Stimulated activated CD8-positive, alpha-beta memory T cell treated with anti-CD3 and anti-CD28 coated beads, Interleukin-7, amount 100 ng/mL, for 1 hour (primary cell): Measurements from ENCODE around the gene ATXN2.

Source experiments
- DNase-seq, 2 donors: peaks; one replicate each; pipeline ENCODE4 v3.0.0-alpha.2; 2020; ENCODE audit warnings: low read depth in 2 of 2

ATXN2 gene

DNA sequence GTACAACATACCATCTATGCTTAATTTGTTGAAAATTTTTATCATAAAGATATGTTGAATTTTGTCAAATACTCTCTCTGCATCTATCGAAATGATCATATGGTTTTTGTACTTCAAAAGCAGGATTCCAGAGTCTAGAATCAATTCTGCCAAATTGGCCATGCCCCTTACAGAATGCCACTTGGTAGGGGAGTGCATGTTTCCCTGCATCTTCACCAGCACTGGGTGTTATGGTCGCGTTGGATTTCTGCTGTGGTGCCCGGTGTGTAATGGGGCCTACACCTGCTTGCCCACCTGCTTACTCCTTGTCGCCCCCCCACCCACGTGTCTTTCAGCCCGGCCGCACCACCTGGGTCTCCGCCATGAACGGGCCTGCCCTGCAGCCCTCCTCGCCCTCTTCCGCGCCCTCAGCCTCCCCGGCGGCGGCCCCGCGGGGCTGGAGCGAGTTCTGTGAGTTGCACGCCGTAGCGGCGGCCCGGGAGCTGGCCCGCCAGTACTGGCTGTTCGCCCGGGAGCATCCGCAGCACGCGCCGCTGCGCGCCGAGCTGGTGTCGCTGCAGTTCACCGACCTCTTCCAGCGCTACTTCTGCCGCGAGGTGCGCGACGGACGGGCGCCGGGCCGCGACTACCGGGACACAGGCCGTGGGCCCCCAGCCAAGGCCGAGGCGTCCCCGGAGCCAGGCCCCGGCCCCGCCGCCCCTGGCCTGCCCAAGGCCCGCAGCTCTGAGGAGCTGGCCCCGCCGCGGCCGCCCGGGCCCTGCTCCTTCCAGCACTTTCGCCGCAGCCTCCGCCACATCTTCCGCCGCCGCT, 181.1 kb downstream of the ATXN2 start:
- no peak for DNase-seq

DNA sequence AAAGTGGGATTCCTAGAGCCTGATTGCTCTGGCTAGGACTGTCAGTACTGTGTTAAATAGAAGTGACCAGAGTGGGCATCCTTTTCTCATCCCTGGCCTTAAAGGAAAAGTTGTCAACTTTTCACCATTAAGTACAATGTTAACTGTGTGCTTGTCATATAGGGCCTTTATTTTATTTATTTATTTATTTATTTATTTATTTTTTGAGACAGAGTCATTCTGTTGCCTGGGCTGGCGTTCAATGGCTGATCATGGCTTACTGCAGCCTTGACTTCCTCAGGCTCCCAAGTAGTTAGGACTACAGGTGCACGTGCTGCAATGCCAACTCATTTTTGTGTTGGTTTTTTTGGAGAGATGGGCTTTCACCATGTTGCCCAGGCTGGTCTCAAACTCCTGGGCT, 181.8 kb downstream of the ATXN2 start:
- no peak for DNase-seq

DNA sequence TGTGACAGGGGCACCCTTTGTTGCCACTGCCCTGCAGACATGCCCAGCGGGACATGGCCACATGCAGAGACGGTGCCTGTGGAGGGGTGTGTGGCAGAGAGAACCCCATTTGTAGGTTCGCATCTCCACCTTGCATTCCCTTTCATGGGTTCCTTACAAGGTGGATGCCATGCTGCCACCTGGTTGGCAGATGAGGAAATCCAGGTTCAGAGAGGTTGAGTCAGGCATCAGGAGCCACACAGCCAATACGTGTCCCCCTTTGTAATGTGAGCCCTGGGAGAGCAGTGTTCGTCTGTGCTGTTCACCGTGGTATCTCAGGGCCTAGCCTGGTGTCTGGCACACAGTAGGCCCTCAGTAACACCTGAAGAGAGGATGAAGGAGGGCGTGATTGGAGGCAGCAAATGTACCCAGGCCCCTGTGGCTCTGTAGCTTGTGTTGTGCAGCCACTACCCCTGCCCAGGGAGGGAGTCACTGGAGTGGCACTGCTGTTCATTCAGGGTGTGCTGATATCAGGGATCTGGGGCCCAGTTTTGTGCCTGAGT, 184.3 kb downstream of the ATXN2 start:
- no peak for DNase-seq

DNA sequence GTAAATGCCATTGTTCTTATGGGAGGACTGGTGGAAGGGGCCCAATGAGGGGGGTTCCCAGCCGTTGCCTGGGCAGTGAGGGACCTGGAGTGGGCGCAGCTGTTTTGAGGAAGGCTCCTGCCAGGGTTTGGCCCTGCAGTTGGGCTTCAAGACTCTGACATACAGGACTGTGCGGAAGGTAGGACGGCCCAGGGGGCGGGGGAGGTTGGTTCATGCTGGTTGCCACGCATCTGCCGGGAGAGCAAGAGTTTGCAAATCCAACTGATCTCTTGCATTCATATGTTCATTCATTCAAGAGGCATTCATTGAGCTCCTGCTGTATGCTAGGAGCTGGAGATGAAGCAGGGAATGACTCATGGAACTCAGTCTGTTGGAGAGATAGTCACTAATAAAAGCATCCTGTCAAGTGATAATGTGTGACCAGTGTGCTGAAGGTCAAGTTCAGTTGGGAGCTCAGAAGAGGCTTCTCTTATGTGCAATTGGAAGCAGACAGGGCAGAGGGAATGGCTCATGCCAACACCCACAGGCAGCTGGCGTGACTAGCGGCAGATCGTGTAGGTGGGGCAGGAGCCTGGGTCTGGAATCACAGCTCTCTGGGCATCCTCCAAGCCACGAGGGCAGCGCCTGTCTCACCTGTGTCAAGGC, 185.6 kb downstream of the ATXN2 start:
- DNase-seq = no peak

DNA sequence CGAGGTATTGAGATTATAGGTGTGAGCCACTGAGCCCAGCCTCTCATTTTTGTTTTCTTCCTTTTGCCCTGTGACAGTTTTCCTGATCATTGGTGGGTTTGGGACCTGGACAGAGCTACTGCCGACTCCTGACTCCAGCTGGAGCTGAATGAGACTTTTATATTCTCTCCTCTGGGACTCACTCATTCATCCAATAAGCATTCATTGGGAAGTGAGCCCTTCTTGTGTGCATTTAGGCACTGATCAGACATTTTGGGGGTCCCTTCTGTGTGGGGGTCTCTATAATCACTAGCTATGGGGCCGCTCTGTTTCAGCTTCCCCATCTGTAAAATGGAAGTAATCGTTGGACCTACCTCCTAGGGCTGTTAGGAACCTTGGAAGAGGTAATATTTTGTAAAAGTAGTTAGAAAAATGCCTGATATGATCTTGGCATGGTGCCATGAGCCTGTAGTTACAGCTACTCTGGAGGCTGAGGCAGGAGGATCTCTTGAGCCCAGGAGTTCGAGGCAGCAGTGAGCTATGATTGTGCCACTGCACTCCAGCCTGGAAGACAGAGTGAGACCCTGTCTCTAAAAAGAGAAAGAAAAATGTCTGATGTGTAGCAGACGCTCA, 186.2 kb downstream of the ATXN2 start:
- no peak for DNase-seq

DNA sequence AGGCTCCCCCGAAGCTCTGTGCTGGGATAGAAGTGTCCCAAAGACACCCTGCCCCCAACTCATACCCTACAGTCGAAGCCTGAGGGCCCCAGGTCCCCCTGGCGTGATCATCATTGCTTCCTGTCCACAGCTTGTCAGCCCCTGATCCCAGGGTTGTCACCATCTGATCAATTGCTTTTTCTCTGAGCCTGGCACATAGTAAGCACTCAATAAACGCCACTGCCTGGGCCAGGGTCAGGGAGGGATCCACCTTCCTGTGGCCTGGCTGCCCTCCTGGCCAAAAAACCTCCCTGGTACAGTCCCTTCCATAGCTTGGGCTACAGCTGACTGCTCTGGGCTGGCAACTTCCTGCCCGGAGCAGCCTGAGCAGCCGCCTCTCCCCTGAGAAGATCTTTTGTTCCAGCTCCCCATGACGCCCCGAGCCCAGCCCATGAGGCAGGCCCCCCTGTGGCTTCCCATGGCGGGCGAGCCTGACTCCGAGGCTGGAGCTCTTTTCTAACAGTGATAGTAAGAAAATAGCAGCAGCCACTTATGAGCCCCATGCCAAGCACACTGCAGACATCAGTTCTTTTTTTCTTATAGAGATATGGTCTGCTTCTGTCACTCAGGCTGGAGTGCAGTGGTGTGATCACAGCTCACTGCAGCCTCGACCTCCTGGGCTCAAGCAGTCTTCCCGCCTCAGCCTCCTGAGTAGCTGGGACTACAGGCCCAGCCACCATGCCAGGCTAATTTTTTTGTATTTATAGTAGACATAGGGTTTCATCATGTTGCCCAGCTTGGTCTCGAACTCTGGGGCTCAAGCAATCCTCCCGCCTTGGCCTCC, 186.9 kb downstream of the ATXN2 start:
- no peak for DNase-seq

DNA sequence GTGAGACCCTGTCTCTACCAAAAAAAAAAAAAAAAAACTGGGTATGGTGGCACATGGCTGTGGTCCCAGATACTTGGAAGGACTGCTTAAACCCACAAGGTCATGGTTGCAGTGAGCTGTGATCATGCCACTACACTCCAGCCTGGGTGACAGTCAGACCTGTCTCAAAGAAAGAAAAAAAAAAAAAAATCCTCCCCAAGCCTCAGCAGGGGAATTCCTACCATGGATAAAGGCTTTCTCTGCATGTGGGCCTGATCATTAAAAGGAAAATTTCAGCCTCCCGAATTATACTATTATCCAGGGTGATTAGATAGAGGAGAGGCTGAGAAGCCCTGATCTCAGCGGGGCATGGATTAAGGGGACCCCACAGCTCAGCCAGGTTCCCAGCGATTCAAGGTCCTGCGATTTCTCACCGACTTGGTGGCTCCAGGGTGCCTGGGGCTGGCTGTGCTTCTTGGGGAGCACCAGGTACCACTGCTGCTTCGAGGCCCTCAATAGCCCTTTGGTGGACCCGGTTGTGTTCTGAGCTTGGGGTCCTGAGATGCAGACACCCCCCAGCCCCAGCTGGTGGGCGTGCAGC, 187.8 kb downstream of the ATXN2 start:
- DNase-seq = no peak

DNA sequence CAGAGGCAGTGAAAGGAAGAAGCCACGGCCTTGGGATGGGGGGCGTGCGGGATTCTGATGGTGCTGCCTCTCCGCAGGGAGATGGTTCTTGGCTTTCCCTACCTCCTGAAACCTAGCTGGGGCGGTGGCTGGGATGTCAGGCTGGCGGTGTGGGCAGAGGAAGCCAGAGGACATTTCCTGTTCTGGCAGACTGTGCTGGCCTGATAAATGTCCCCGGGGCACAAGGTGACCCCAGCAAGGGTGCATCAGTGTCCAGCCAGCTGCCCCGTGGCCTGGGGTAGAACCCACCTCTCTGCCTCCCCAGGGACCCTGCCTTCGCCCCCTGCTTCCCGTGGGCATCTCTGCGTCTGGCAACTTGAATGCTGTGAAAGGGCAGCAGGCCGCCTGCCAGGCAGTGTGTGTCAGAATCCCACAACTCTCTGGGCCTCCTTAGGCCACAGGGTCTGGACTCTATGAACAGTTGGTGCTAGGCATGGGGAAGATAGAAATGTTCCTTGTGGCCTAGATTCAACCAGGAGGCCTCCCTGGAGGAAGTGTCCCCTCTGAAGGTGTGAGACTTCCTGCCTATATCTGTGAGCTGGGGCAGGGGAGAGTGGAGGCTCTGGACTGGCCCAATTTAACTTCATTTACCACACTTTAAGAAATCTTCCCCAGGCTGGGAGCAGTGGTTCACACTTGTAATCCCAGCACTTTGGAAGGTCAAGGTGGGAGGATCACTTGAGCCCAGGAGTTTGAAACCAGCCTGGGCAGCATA, 188.5 kb downstream of the ATXN2 start:
- no peak for DNase-seq

DNA sequence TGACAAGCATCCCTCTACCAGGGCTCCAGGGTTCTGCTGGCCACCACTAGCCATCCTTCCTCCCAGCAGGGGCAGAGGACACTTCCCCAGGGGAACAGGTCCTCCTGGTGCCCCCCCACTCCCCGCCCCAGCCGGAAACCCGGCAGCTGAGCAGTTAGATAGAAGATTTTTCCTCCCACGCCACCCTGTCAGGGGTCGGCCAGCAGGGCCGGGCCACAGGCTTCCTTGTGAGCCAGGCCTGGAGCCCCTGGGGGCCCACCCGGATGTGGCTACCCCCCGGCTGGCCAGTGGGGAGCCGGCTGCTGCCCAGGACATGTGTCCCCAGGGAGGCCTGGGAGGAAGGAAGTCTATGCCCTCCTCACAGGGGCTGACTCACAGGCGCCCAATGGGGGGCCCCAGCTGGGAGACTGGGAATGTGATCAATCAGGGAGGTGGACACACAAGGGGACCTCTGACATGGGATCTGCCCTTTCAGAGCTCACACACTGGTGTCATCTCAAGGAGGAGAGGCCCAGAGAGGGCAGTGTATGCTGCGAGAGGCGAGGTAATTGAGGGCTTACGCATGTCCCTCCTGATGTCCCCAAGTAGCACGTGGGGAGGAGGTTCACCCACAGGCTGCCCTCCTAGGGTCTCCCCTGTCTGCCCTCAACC, 189.2 kb downstream of the ATXN2 start:
- no peak for DNase-seq

DNA sequence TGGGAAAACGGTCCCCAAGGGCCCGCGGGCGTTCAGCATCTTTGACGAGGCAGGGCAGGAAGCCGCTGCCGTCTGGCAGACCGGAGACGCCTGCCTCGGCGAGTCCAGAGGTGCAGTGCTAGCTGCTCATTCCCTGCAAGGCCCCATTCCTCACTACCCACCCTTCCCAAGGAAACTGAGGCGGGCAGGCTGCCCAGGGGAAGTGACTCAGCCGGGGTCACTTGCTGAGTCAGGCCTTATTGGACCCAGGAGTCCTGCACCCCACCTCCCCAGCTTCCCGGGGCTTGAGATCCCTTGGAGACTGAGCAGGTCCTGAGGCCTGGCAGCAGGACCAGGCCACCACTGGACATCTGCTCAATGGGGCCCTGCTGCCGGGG, 189.7 kb downstream of the ATXN2 start:
- DNase-seq = no peak

DNA sequence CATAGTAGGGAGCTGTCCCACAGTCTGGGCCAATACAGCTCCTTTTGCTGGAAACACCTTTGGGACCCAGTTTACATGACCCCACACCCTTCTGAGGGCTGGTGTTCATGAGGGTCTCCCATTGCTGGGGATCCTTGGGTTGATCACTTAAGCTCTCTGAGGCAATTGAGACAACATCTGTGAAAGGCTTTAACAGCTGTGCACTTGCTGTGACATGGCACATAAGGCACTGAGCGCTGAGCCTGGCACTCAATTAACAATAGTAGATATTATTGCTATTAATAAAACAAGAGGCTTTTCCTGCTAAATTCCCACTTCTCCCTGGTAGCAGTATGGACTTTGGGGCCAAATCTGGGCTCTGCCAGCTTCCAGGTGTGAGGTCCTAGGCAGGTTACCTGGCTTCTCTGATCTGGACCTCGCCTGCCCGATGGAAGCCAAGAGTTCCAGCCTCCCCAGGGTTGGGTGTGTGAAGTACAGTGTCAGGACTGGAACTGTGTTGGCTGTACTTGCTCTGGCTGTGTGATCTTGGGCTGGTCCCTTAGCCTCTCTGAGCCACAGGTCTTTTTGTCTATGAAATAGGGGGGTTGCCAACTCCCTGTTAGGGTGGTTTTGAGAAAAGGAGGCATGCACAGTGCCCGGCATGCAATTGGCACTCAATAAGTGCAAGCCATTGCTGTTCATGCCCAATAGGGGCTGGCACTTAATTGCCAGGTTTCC, 190.3 kb downstream of the ATXN2 start:
- DNase-seq = no peak

DNA sequence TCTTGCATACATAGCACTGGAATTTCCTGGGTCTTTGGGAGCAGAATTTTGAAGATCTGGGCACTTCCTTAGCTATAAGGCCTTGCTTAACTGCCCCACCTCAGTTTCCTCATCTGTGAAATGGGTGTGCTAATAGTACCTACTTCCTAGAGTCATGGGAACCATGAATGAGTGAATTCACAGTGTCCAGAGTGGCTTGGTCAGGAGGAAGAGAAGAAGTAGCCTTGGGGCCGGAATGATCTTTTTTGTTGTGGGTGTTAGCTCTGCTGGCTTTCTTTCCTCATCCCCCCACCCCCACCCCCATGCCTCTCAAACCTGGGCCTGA, 191.0 kb downstream of the ATXN2 start:
- DNase-seq = no peak

DNA sequence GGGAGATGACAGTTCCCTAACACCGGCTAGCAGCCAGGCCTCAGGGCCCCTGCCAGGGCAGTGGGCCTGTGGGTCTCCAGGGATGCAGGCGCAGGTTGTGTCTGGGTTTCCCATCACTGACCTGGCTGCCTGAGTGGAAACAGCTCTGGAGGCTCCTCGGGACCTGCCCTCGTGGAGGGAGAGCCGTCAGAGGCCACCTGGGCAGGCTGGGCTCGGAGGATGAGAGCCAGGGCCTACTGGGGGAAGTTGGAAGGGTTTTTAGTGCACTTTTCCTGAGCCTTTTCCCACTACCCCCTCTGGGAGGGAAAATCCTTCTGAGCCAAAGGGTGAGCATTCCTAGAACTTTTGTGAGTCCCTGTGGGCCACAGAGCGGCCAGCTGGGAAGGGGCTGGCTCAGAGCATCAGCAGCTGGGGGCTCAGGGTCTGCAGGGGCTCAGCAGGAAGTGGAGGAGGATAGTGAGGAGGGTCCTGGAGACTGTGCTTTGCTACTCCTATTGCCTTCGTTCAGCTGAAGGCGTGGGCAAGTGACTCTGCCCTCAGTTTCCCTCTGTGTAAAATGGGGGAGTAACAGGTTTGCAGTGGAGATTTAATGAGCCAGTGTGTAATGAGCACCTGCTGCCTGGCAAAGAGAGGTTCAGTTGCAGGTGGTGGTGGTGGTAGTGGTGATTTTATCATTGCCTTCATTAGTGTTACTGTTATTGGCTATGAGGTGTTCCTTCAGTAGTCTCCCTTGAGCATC, 191.6 kb downstream of the ATXN2 start:
- no peak for DNase-seq

DNA sequence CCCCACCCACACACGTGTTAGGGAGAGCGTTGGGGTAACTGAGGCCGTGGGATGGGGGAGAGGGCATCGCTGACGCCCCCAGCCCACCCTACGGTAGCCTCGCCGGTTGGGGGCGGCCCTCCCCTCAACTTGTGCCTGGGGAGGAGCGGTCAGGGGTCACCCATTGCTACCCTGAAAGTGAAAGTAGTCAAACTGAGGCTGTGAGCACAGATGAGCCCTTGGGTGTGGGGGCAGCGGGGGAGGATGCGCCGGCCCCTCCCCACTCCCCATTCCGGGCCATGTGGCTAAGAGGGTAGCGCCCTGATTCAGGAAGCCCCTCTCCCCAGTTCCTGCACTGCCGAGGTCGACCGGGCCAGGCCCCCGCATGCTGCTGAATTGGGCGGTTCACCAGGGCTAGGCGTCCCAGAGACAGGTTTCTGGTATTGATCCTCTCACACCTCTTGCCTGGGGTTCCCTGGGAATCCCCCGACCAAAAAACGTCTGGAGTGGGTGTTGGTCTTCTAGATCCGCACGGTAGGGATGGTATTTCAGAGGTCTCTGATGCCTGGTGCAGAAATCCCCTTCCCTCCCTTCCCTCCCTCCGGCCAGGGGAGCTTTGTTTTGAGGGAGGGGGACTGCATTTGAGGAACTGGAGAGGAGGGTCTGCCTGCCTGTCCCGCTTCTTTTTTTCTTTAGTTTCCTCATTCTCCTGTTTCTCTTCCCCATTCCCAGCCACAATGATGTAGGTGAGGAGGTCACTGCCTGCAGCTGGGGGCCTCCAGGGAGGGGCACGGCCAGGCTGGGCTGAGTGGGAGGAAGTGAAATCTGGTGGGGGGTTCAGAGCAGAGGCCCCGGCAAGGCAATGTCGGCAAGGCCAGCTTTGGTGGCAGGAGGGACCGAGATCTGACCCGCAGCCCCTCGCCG, 192.4 kb downstream of the ATXN2 start:
- DNase-seq = no peak

DNA sequence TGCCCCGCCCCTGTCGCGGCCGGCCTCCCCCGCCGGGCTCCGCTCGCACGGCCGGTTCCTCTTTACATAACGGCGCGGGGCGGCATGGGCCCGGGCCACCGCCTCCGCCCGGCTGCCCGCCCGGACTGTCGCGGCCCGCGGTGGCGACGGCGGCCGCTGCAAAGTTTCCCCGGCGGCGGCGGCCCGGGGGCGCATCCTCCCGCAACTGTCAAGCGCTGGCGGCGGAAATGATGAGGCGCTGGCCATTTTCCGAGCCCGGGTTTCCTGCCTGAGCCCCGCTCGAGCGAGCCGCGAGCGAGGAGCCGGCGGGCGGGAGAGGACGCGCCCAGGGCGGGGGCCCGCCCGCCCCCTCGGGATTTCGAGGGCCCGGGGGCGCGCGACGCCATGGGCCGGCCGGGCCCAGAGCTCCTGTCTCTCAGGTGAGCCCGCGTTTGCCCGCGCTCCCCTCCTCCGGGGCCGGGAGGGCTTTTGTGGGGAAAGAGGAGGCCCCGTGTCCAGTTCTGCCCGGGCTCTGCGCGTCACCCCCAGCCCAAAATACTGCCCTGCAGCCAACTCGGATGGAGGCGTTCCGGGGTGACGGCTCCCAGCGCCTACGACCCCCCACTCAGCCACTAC, 193.1 kb downstream of the ATXN2 start, which contains the start of gene SH2B3:
Gene SH2B3, plus strand, starts transcription at position 65 of the 615 bp plus-strand sequence. CDS start 12,223 bp downstream, outside the sequence.
- peak; percentile 54 to 58 for DNase-seq

DNA sequence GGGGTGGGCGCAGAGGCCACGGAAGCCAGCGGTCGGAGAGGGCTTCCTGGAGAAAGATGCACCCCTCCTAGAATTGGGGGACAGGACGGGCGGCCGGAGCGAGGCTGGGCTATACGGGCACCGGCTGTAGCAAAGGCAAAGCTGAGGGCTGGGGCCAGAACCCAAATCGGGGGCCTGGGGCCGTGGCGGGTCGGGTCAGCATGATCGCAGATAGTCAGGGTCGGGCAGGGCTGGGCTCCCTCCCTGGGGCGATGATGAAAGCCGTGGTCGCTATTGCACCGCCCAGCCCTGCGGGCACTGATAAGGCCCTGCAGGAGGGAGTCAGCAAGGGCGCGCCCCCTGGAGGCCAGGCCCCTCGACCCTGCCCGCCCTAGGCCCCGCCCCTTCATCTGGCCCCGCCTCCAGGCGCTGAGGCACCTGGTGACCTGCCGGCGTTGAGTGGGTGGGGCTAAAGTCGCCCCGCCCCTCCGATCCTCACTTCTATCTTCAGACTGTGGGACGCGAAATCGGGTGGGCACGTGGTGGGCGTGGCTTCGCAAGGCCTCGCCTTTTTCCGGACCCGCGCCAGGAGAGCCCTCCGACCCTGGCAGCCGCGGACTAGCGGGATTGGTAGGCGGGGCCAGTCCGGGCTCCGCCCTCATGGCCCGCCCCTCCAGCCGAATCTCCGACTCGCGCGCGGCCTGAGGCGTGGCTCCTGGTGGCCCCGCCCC, 193.8 kb downstream of the ATXN2 start:
- DNase-seq = peak; percentile 97 to 98
